Stimulated activated naive CD8-positive, alpha-beta T cell treated with anti-CD3 and anti-CD28 coated beads, Interleukin-15, amount 100 ng/mL, for 72 hours (primary cell): ENCODE results near the gene GABRD.

Experiments used
- ATAC-seq: fragments of 150-1000 bp; cut with Tn5 transposase; 2 replicates; pipeline ENCODE4 v1.10.0; 2021; ENCODE audit warnings: mild to moderate bottlenecking, moderate library complexity
- DNase-seq, 2 donors: peaks; one replicate each; pipeline ENCODE4 v3.0.0; 2021 to 2022
- H3K27ac Mint-ChIP-seq, 2 donors: one replicate each; pipeline ENCODE4 v1.8.0; 2022; ENCODE audit warnings: mild to moderate bottlenecking in 2 of 2, mixed read lengths in 2 of 2, moderate library complexity in 2 of 2
- H3K27me3 Mint-ChIP-seq: one replicate; pipeline ENCODE4 v1.8.0; 2022; ENCODE audit warnings: mixed read lengths
- H3K4me1 Mint-ChIP-seq: one replicate; pipeline ENCODE4 v1.8.0; 2022; ENCODE audit warnings: mild to moderate bottlenecking, mixed read lengths
- H3K4me3 Mint-ChIP-seq, 2 donors: one replicate each; pipeline ENCODE4 v1.8.0; 2022; ENCODE audit warnings: mild to moderate bottlenecking in 2 of 2, mixed read lengths in 2 of 2, moderate library complexity in 1 of 2
- H3K9me3 Mint-ChIP-seq, 2 donors: one replicate each; pipeline ENCODE4 v1.8.0; 2022; ENCODE audit warnings: mixed read lengths in 2 of 2

The GABRD gene

GRCh38 chr1:2022063-2022770 is 3.1 kb downstream of the GABRD start:
- DNase-seq (no peak), ATAC-seq (no peak)
- Mint-ChIP-seq H3K27ac (no peak overlapping the region), H3K4me3 (no peak overlapping the region), H3K27me3 (peaks cover 68% of the 10 kb centered on the region), H3K9me3 (no peaks in the 10 kb centered on the region), H3K4me1 (peaks cover 15% of the 10 kb centered on the region)

GRCh38 chr1:2023187-2023586 is 4.0 kb downstream of the GABRD start:
- H3K4me1 Mint-ChIP-seq = peaks cover 15% of the 10 kb centered on the region
- H3K9me3 Mint-ChIP-seq = no peaks in the 10 kb centered on the region
- ATAC-seq = no peak
- H3K4me3 Mint-ChIP-seq = no peak overlapping the region
- DNase-seq = no peak
- H3K27ac Mint-ChIP-seq = no peak overlapping the region
- H3K27me3 Mint-ChIP-seq = peaks cover 58% of the 10 kb centered on the region

GRCh38 chr1:2024451-2024850 is 5.3 kb downstream of the GABRD start:
- Mint-ChIP-seq H3K4me1 (peaks cover 9% of the 10 kb centered on the region), H3K9me3 (no peaks in the 10 kb centered on the region), H3K27ac (no peak overlapping the region), H3K27me3 (peaks cover 51% of the 10 kb centered on the region), H3K4me3 (no peak overlapping the region)
- no peak for ATAC-seq
- no peak for DNase-seq

- ATAC-seq = no peak
- H3K4me1 Mint-ChIP-seq = peaks cover 9% of the 10 kb centered on the region
- DNase-seq = no peak
- peaks cover 46% of the 10 kb centered on the region for H3K27me3 Mint-ChIP-seq
- no peak overlapping the region for H3K4me3 Mint-ChIP-seq
- no peak overlapping the region for H3K27ac Mint-ChIP-seq
- no peaks in the 10 kb centered on the region for H3K9me3 Mint-ChIP-seq
These were observed 5.7 kb downstream of the GABRD start for GRCh38 chr1:2024887-2025286.

GRCh38 chr1:2025491-2025981 is 6.4 kb downstream of the GABRD start:
- Mint-ChIP-seq H3K27me3 (peaks cover 40% of the 10 kb centered on the region), H3K27ac (no peak overlapping the region), H3K4me3 (peak overlapping the region in 1 of 2 donors; percentile 63), H3K9me3 (no peaks in the 10 kb centered on the region), H3K4me1 (peaks cover 9% of the 10 kb centered on the region)
- ATAC-seq (peak; percentile 59), DNase-seq (no peak)

GRCh38 chr1:2027961-2028583 is 8.9 kb downstream of the GABRD start:
- H3K4me1 Mint-ChIP-seq = peaks cover 4% of the 10 kb centered on the region
- peaks cover 14% of the 10 kb centered on the region for H3K27me3 Mint-ChIP-seq
- H3K27ac Mint-ChIP-seq = no peak overlapping the region
- ATAC-seq = peak; percentile 10
- no peak for DNase-seq
- no peak overlapping the region for H3K4me3 Mint-ChIP-seq
- H3K9me3 Mint-ChIP-seq = no peaks in the 10 kb centered on the region

- no peaks in the 10 kb centered on the region for H3K9me3 Mint-ChIP-seq
- no peak for DNase-seq
- no peak overlapping the region for H3K4me3 Mint-ChIP-seq
- H3K27me3 Mint-ChIP-seq = peaks cover 5% of the 10 kb centered on the region
- no peak for ATAC-seq
- no peak overlapping the region for H3K27ac Mint-ChIP-seq
- peaks cover 4% of the 10 kb centered on the region for H3K4me1 Mint-ChIP-seq
These were observed 9.9 kb downstream of the GABRD start for GRCh38 chr1:2028870-2029560.

GRCh38 chr1:2029561-2029960 is 10.4 kb downstream of the GABRD start:
- no peak for DNase-seq
- Mint-ChIP-seq H3K27me3 (no peaks in the 10 kb centered on the region), H3K4me1 (peaks cover 4% of the 10 kb centered on the region), H3K4me3 (no peak overlapping the region), H3K27ac (no peak overlapping the region), H3K9me3 (no peaks in the 10 kb centered on the region)
- no peak for ATAC-seq

- Mint-ChIP-seq H3K4me1 (peaks cover 3% of the 10 kb centered on the region), H3K4me3 (no peak overlapping the region), H3K27me3 (no peaks in the 10 kb centered on the region), H3K9me3 (no peaks in the 10 kb centered on the region), H3K27ac (no peak overlapping the region)
- ATAC-seq = no peak
- DNase-seq = no peak
These were observed 11.1 kb downstream of the GABRD start for GRCh38 chr1:2030076-2030871.

- H3K9me3 Mint-ChIP-seq = no peaks in the 10 kb centered on the region
- no peak overlapping the region for H3K4me3 Mint-ChIP-seq
- H3K4me1 Mint-ChIP-seq = no peaks in the 10 kb centered on the region
- H3K27me3 Mint-ChIP-seq = no peaks in the 10 kb centered on the region
- DNase-seq = no peak
- ATAC-seq = no peak
- no peak overlapping the region for H3K27ac Mint-ChIP-seq
These were observed 12.7 kb downstream of the GABRD start for GRCh38 chr1:2031546-2032540.

GRCh38 chr1:2032737-2033136 is 13.6 kb downstream of the GABRD start:
- H3K9me3 Mint-ChIP-seq = no peaks in the 10 kb centered on the region
- no peaks in the 10 kb centered on the region for H3K4me1 Mint-ChIP-seq
- H3K27ac Mint-ChIP-seq = no peak overlapping the region
- ATAC-seq (no peak), DNase-seq (no peak)
- H3K4me3 Mint-ChIP-seq = no peak overlapping the region
- no peaks in the 10 kb centered on the region for H3K27me3 Mint-ChIP-seq

GRCh38 chr1:2033165-2033564 is 14.0 kb downstream of the GABRD start:
- DNase-seq = no peak
- Mint-ChIP-seq H3K9me3 (no peaks in the 10 kb centered on the region), H3K27ac (no peak overlapping the region), H3K4me3 (no peak overlapping the region), H3K27me3 (no peaks in the 10 kb centered on the region), H3K4me1 (no peaks in the 10 kb centered on the region)
- no peak for ATAC-seq

- H3K27me3 Mint-ChIP-seq = no peaks in the 10 kb centered on the region
- no peak for DNase-seq
- no peak for ATAC-seq
- H3K4me3 Mint-ChIP-seq = no peak overlapping the region
- no peak overlapping the region for H3K27ac Mint-ChIP-seq
- H3K4me1 Mint-ChIP-seq = no peaks in the 10 kb centered on the region
- H3K9me3 Mint-ChIP-seq = no peaks in the 10 kb centered on the region
These were observed 17.1 kb downstream of the GABRD start for GRCh38 chr1:2036287-2036686.

GRCh38 chr1:2037314-2037979 is 18.3 kb downstream of the GABRD start:
- no peaks in the 10 kb centered on the region for H3K27me3 Mint-ChIP-seq
- no peaks in the 10 kb centered on the region for H3K9me3 Mint-ChIP-seq
- no peak overlapping the region for H3K27ac Mint-ChIP-seq
- H3K4me1 Mint-ChIP-seq = no peaks in the 10 kb centered on the region
- ATAC-seq = no peak
- H3K4me3 Mint-ChIP-seq = no peak overlapping the region
- DNase-seq = no peak
